Measurements from ENCODE around the gene KLHL30.

KLHL30 gene

DNA sequence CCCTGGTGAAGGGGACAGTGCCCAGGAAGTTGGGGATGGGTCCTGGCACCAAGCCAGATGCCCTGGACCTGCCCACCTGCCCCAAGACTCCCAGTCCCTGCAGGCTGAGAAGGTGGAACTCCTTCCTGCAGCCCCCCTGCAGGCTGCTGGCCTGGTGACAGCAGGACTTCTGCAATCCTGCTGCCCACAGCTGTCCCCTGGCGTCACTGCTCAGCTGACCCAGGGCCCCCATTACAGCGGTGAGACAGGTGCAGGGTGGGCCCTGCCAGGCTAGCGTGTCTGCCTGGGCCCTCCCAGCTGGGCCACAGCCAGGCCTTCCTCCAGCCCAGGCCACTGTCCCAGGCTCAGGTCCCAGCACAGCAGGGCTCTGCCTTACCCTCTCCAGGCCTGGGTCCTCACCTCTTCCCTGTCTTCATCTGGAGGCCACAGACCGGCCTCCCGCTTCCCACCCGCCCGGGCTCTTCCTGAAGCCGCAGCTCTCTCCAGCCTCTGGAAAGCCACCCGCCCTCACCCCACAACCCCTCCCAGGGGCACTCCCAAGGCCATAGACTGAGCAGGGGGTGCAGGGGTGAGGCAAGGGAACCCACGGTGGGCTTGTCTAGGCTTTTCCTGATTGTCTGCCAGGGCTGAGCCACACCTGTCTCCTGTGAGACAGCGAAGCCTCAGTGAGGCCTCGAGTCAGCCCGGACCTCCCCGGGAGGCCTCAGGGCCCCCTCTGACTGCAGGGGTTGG, 11.5 kb downstream of the KLHL30 start:
- no peak for DNase-seq (ENCODE audit: low spot score)

- DNase-seq (ENCODE audit: low spot score) = no peak
Measured at GRCh38 chr2:238150686-238151085, 12.2 kb downstream of the KLHL30 start.

- DNase-seq (ENCODE audit: low spot score) = no peak
Measured at GRCh38 chr2:238151205-238151604, 12.7 kb downstream of the KLHL30 start.

- DNase-seq (ENCODE audit: low spot score) = no peak
Measured at GRCh38 chr2:238151628-238152235, 13.3 kb downstream of the KLHL30 start.

- no peak for DNase-seq (ENCODE audit: low spot score)
Measured at GRCh38 chr2:238152771-238153688, 14.6 kb downstream of the KLHL30 start.

DNA sequence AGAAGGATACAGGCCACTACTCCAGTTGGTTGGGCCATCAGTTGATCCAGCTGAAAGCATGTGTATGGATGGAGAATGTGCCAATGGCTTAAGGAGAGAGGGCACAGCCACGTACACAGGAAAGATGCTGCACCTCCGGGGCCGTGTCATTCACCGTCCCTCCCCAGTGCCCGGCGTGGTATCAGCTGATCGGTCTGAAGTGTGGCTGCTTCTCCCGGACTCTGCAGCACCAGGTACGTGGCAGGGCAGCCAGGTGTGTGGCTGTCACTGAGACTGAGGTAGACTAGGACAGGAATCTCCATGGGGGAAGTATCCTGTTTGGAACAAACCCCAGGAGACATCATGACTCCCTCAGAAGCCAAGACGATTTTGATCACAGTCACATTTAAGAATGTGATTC, 16.1 kb downstream of the KLHL30 start:
- DNase-seq (ENCODE audit: low spot score) = no peak

DNA sequence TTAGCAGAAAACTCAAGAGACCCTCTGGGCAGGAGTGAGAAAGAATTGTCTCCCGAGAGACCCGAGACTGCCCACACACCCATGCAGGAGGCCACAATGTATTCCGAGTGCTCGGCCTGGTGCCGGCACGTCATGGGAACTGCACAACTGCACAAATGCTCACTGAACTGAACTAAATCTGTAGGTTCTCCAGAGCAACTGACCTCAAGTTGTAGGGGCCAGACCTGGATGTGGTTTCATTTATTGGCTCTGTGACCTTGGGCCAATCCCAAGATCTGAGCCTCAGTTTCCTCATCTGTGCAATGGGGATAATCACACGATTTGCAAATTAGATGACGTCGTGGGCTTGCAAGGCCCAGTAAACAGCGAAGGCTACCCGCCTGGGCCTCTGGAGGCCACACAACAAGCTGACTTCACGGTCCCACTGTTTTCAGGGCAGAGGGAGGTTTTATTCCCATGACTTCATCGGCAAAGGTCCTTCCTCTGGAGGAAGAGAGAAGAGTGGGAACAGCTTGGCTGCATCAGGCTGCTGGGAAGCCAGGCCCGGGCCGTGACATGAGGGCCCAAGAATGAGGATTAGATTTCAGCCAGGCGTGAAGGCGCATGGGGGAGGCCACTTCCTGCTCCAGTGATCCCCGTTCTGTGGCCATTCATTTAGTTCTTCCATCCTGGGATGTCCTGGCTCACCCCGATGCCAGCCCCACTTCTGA, 16.7 kb downstream of the KLHL30 start:
- DNase-seq (ENCODE audit: low spot score) = no peak

DNA sequence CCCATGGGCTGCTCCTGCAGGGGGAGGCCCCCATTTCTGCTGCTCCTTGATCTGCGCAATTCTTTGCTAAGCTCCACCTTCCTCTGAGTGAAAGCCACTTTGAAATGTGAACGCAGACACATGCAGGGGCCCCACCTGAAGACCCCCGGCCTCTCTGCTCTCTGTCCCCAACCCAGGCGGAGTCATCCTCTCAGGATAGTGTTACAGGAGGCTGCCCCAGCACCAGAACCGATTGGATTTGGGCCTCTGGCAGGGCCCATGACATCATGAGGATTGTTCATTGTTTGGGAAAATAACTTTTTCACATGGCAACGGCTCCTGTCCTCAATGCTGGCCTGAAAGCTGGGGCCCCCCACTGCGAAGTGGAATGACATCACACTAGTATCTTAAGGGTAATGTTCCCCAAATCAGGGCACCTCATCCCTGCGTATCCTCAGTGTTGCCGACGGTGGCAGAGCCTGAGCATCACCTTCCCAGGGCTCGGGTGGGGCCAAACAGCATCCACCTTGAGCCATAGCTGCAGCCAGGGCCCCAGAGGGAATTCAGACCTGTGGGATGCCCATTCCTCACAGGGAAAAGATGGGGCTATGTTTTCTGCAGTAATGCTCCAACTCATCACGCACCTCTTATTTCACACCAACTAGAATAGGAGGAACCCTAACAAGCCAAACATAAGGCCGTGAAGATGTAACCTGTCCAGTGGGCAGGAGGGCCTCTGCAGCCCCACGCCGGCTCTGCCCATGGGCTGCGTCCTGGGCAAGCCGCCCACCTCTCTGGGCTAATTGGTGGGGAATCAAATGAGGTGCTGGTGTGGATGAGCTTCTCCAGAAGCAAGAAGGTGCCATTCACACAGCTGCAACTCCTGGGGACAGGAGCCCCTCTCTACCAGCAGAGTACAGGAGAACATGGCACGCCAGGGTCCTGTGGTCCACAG, 17.6 kb downstream of the KLHL30 start:
- no peak for DNase-seq (ENCODE audit: low spot score)

GRCh38 chr2:238157506-238158017, 19.1 kb downstream of the KLHL30 start:
- DNase-seq (ENCODE audit: low spot score) = no peak

DNA sequence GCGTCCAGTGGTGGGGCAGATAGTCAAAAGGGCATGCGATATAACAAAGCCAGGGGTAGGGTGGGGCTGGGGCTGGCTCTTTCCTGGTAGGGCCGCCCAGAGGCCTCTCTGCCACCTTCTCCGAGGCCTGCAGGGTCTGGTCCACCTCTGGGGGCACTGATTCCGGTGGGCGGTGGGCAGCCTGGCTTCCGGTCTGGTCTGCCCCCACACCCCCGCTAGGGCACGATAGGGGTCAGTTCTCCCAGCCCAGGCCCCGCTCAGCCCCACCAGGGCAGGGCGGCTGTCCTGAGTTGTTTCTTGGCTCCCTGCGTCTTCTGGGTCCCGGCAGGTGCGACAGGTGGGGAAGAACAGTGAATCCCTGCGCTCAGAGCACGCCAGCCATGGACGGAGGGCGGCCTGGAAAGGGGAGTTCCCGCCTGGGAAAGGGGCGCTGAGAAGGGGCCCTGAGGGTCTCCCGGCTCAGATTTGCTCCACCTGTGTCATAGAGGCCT, 19.6 kb downstream of the KLHL30 start:
- DNase-seq (ENCODE audit: low spot score) = peak; percentile 50

DNA sequence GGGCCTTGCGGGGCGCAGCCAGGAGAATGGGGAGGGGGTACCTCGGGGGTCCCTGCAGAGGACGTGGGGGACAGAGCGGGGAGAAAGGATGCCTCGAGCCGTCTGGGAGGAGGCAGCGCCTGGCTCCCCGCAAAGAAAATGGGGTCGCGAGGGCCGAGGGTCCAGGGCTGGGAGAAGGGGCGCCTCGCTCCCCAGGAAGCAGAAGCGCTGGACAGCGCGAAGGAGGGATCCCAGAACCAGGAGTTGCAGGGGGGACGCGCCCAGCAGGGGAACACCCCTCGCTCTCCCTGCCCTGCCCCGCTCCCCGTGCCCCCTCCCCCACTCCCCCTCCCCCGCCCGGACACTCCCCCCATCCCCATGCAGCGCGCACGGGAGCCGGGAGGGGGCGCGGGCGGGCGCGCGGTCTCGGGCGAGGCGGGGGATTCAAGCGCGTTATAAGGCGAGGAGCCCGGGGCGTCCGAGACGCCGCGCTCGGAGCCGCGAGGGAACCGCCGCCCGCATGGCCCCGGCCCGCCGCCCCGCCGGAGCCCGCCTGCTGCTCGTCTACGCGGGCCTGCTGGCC, 20.1 kb downstream of the KLHL30 start, which contains the start of gene ERFE:
ERFE (plus strand) TSS at position 462 of the 562 bp plus-strand sequence; CDS start at position 500, 38 bp downstream.
- peak; percentile 81 for DNase-seq (ENCODE audit: low spot score)

GRCh38 chr2:238159071-238159539, 20.6 kb downstream of the KLHL30 start:
- DNase-seq (ENCODE audit: low spot score) = no peak

DNA sequence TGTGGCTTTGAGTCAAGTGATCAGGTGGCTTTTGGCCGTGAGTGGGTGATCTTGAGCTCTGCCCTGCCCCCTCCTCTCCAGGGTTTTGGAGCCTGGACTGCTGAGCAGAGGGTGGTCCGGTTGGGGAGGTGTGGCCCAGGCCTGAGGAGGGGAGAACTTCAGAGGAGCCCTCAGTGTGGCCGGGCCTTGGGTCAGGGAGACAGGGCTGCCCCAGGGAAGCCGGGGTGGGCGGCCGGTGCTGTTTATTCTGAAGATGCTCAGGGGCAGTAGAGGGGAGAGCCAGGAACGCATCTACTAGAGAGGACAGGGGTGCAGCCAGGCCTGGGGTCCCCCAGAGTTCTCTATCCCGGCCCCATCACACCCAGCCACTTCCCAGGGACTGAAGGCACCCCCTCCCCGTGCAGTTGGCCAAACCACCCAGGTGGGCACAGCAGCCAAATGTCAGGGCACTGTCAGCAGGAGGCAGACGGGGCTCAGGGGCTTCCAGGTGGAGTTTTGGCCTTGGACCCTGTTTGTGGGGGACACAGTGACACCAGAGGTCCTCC, 21.3 kb downstream of the KLHL30 start:
- peak; percentile 58 for DNase-seq (ENCODE audit: low spot score)

GRCh38 chr2:238160206-238161129, 22.0 kb downstream of the KLHL30 start:
- no peak for DNase-seq (ENCODE audit: low spot score)

DNA sequence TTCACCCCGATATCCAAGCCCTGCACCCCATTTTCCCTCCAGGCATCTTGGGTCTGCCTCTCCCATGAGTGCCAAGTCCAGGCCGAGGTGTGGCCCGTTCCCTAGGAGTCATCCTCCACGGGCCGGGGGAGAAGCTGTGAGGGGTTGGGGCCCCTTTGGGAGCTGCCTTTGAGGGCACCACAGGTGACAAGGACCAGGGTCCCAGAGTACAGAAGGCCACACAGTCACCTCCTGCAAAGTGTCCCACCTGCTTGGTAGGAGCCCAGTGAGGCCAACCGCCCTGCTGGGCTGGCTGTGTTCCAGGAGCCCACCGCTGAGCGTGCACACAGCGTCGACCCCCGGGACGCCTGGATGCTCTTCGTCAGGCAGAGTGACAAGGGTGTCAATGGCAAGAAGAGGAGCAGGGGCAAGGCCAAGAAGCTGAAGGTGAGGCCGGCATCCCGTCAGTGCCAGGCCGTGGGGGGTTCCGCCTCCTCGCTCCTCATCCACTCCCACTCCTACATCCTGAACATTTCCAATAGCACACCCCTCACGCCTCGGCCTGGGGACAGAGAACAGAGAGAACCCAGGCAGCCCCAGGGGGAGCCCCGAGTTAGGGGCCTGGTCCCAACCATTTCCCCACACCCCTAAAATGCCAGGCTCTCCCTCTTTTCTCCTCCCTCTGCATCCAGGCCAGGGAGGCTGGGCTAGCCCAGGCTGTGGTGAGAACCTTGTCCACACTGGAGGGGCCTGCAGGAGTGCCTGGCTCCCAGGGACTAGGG, 23.0 kb downstream of the KLHL30 start:
- DNase-seq (ENCODE audit: low spot score) = no peak

GRCh38 chr2:238162251-238162845, 23.9 kb downstream of the KLHL30 start:
- no peak for DNase-seq (ENCODE audit: low spot score)

DNA sequence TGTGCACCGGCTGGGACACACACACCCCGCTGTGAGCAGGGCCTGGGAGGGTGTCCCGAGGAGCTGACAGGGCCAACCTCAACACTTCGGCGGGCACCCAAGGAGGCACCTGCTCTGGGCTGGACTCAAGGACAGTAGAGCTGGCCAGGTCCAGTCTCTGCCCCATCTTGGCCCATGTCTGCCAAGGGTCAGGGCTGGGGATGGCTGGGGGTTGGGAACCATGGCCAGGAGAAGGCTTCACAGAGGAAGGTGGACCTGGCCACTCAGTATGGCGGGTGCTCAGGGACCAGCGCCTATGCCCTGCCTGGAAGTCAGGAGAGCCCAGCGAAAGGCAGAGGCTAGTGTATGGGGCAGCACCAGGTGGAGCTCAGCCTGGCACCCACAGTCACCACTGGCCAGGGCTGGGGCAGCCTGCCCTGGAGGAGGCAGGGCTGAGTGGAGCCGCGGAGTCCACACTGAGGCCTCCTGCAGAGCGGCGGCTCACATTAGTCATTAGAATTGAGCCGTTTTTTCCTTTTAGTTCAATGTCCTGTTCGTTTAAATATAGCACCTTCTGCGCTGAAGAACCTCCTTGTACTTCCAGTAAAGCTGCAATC, 24.5 kb downstream of the KLHL30 start:
- DNase-seq (ENCODE audit: low spot score) = peak; percentile 47
